Mesenchymal stem cell (in vitro differentiated cells and primary cell): ENCODE results near the gene ITGB2.

ENCODE experiments used
- DNase-seq: peaks from one replicate; pipeline ENCODE4 v3.0.0-alpha.2; 2013
- H2AFZ ChIP-seq: one replicate; pipeline ENCODE4 v1.6.1; 2013; ENCODE audit warnings: low read depth, mild to moderate bottlenecking, control low read depth, inconsistent platforms, low read length, moderate library complexity
- H2AK5ac ChIP-seq: 2 replicates; pipeline ENCODE4 v1.6.1; 2013; ENCODE audit warnings: low read length, moderate library complexity, mild to moderate bottlenecking, inconsistent platforms; ENCODE audit not compliant: severe bottlenecking
- H2BK120ac ChIP-seq: one replicate; pipeline ENCODE4 v1.6.1; 2013; ENCODE audit warnings: low read depth, mild to moderate bottlenecking, inconsistent platforms, low read length, moderate library complexity
- H2BK12ac ChIP-seq, 2 experiments: one replicate each; pipeline ENCODE4 v1.6.1; 2013; ENCODE audit warnings: inconsistent platforms in 2 of 2, low read length in 2 of 2, mild to moderate bottlenecking in 2 of 2, moderate library complexity in 2 of 2, control low read depth in 1 of 2
- H2BK15ac ChIP-seq: one replicate; pipeline ENCODE4 v1.6.1; 2013; ENCODE audit warnings: mild to moderate bottlenecking, low read depth, inconsistent platforms; ENCODE audit not compliant: poor library complexity, severe bottlenecking
- H2BK5ac ChIP-seq: 2 replicates; pipeline ENCODE4 v1.6.1; 2013; ENCODE audit warnings: low read depth, mild to moderate bottlenecking, low read length, control low read depth, inconsistent platforms; ENCODE audit not compliant: poor library complexity, severe bottlenecking
- H3K14ac ChIP-seq, 2 experiments: one replicate each; pipeline ENCODE4 v1.6.1; 2013; ENCODE audit warnings: inconsistent platforms in 2 of 2, low read length in 2 of 2, control low read depth in 1 of 2, mild to moderate bottlenecking in 1 of 2, moderate library complexity in 1 of 2
- H3K18ac ChIP-seq, 2 experiments: one replicate each; pipeline ENCODE4 v1.6.1; 2013; ENCODE audit warnings: inconsistent platforms in 2 of 2, low read length in 2 of 2, control low read depth in 1 of 2, low read depth in 1 of 2, mild to moderate bottlenecking in 1 of 2
- H3K23ac ChIP-seq, 2 experiments: one replicate each; pipeline ENCODE4 v1.6.1; 2013; ENCODE audit warnings: inconsistent platforms in 2 of 2, low read length in 2 of 2, mild to moderate bottlenecking in 2 of 2, moderate library complexity in 2 of 2, control low read depth in 1 of 2
- H3K27ac ChIP-seq: 2 replicates; pipeline ENCODE4 v1.5.1; 2013; ENCODE audit warnings: mild to moderate bottlenecking, moderate library complexity, low read length, control low read depth, inconsistent platforms; ENCODE audit not compliant: poor library complexity, severe bottlenecking
- H3K27me3 ChIP-seq, 2 experiments: 2 replicates each; pipeline versions ENCODE4 v1.6.1 to v1.7.0; 2013; ENCODE audit warnings: low read length in 2 of 2, mild to moderate bottlenecking in 2 of 2, moderate library complexity in 2 of 2, control low read depth in 1 of 2, inconsistent platforms in 1 of 2; ENCODE audit not compliant: control insufficient read depth in 1 of 2, insufficient read depth in 1 of 2
- H3K36me3 ChIP-seq, 2 experiments: 2 replicates each; pipeline versions ENCODE4 v1.6.1 to v1.7.0; 2013; ENCODE audit warnings: low read length in 2 of 2, control low read depth in 1 of 2, inconsistent platforms in 1 of 2, low read depth in 1 of 2, mild to moderate bottlenecking in 1 of 2; ENCODE audit not compliant: insufficient read depth in 2 of 2, control insufficient read depth in 1 of 2
- H3K4ac ChIP-seq, 2 experiments: one replicate each; pipeline ENCODE4 v1.6.1; 2013; ENCODE audit warnings: inconsistent platforms in 2 of 2, low read length in 2 of 2, mild to moderate bottlenecking in 2 of 2, moderate library complexity in 2 of 2, control low read depth in 1 of 2, low read depth in 1 of 2
- H3K4me1 ChIP-seq: 2 replicates; pipeline ENCODE4 v1.6.1; 2013; ENCODE audit warnings: low read depth, low read length, control low read depth; ENCODE audit not compliant: control insufficient read depth, insufficient read depth
- H3K4me2 ChIP-seq: 2 replicates; pipeline ENCODE4 v1.6.1; 2013; ENCODE audit warnings: low read length, mild to moderate bottlenecking, inconsistent platforms; ENCODE audit not compliant: poor library complexity, severe bottlenecking
- H3K4me3 ChIP-seq, 2 experiments: 2 replicates each; pipeline versions ENCODE4 v1.5.1 to v1.7.0; 2013; ENCODE audit warnings: low read length in 2 of 2, mild to moderate bottlenecking in 2 of 2, control low read depth in 1 of 2, low read depth in 1 of 2; ENCODE audit not compliant: insufficient read depth in 1 of 2
- H3K79me1 ChIP-seq: replicated peaks from 2 replicates; pipeline ENCODE4 v1.6.1; 2013; ENCODE audit warnings: mild to moderate bottlenecking, control low read depth, low read length, inconsistent platforms; ENCODE audit not compliant: poor library complexity, severe bottlenecking
- H3K9ac ChIP-seq: 2 replicates; pipeline ENCODE4 v1.7.0; 2013; ENCODE audit warnings: mild to moderate bottlenecking, low read length, moderate library complexity
- H3K9me3 ChIP-seq: 2 replicates; pipeline ENCODE4 v1.7.0; 2013; ENCODE audit warnings: mild to moderate bottlenecking, low read length; ENCODE audit not compliant: control insufficient read depth
- H4K8ac ChIP-seq: one replicate; pipeline ENCODE4 v1.6.1; 2013; ENCODE audit warnings: inconsistent platforms, mild to moderate bottlenecking, low read length, moderate library complexity
- H4K91ac ChIP-seq: one replicate; pipeline ENCODE4 v1.6.1; 2013; ENCODE audit warnings: mild to moderate bottlenecking, low read length, inconsistent platforms
- WGBS: methylation state at CpG from one replicate; pipeline ENCODE4 v1.1.7; 2013; ENCODE audit warnings: mixed read lengths; 5-methylcytosine and 5-hydroxymethylcytosine counted together

ITGB2 gene

GRCh38 chr21:44886113-44887075 is 34.3 kb downstream of the ITGB2 start:
- no peak overlapping the region for H2AFZ ChIP-seq
- H3K4me1 ChIP-seq, result peaks cover 5% of the 10 kb centered on the region
- H4K8ac ChIP-seq, result no peak overlapping the region
- no peaks in the 10 kb centered on the region for H3K9me3 ChIP-seq
- H4K91ac ChIP-seq, result no peak overlapping the region
- H3K27ac ChIP-seq, result no peak overlapping the region
- no peak overlapping the region for H2AK5ac ChIP-seq
- no peaks in the 10 kb centered on the region for H3K79me1 ChIP-seq
- H3K4me2 ChIP-seq, result no peak overlapping the region
- H3K14ac ChIP-seq, result no peak overlapping the region
- no peak overlapping the region for H3K4ac ChIP-seq
- no peak overlapping the region for H2BK12ac ChIP-seq
- no peak overlapping the region for H3K18ac ChIP-seq
- H3K4me3 ChIP-seq, result no peak overlapping the region
- no peak overlapping the region for H2BK120ac ChIP-seq
- no peak overlapping the region for H2BK5ac ChIP-seq
- DNase-seq, result no peak
- 92% methylated on average over 44 of the region's 44 CpGs for WGBS
- H3K9ac ChIP-seq, result no peak overlapping the region
- no peak overlapping the region for H2BK15ac ChIP-seq
- no peak overlapping the region for H3K23ac ChIP-seq
- H3K27me3 ChIP-seq, result peaks cover 34 to 56% of the 10 kb centered on the region in 2 experiments
- H3K36me3 ChIP-seq, result peaks cover 0 to 4% of the 10 kb centered on the region in 2 experiments

DNA sequence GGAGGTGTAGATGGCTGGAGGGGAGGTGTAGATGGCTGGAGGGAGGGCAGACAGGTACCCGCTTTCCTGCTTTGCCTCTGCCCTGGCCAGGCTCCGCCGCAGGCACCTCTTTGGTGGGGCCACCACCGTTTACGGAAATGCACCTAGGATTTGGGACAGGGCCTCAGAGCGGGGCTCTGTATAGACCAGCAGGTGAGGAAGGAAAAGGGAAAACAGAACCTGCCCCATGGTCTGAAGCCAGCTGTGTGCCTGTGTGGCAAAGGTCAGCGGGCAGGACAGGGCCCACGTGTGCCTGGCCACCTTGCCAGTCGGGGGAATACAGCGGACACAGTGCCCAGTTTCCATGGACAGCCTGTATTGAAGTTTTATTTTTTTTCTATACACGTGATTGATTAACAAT is 35.1 kb downstream of the ITGB2 start:
- Histone ChIP-seq H3K4me1 (peaks cover 7% of the 10 kb centered on the region), H4K8ac (no peak overlapping the region), H3K4ac (no peak overlapping the region), H2BK120ac (no peak overlapping the region), H3K9ac (no peak overlapping the region), H3K18ac (no peak overlapping the region), H3K79me1 (no peaks in the 10 kb centered on the region), H4K91ac (no peak overlapping the region), H3K23ac (no peak overlapping the region), H3K27ac (no peak overlapping the region), H3K9me3 (no peaks in the 10 kb centered on the region), H2AFZ (no peak overlapping the region), H3K14ac (no peak overlapping the region), H2BK5ac (no peak overlapping the region), H2AK5ac (no peak overlapping the region), H3K36me3 (peaks cover 0 to 4% of the 10 kb centered on the region in 2 experiments), H3K4me2 (no peak overlapping the region), H2BK12ac (no peak overlapping the region), H3K4me3 (no peak overlapping the region), H3K27me3 (peaks cover 28 to 48% of the 10 kb centered on the region in 2 experiments), H2BK15ac (no peak overlapping the region)
- 82% methylated on average over 8 of the region's 11 CpGs for WGBS
- DNase-seq, result no peak

DNA sequence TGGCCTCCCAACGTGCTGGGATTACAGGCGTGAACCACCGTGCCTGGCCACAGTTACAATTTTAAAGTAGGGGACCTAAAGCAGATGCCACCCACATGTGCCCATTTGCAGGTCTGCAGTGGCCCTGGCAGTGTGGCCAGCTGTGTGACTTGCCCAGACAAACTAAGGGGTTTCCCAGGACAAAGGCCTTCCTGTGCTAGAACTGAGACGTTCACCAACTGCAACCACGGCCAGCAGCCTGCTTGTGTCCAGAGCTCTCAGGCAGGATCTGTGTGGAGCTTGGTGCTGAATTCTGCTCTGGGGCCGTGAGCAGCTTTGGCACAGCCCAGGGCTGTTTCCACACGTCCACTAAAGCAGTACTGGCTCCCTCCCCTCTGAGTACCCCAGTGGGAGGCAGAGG is 36.6 kb downstream of the ITGB2 start:
- H4K8ac ChIP-seq, result no peak overlapping the region
- peaks cover 0 to 4% of the 10 kb centered on the region in 2 experiments for H3K36me3 ChIP-seq
- H2BK12ac ChIP-seq, result no peak overlapping the region
- H2BK5ac ChIP-seq, result no peak overlapping the region
- peaks cover 16 to 33% of the 10 kb centered on the region in 2 experiments for H3K27me3 ChIP-seq
- H4K91ac ChIP-seq, result no peak overlapping the region
- WGBS, result 82% methylated on average over 5 of the region's 7 CpGs
- H2AFZ ChIP-seq, result no peak overlapping the region
- no peak overlapping the region for H3K4ac ChIP-seq
- peaks cover 9% of the 10 kb centered on the region for H3K4me1 ChIP-seq
- H3K79me1 ChIP-seq, result no peaks in the 10 kb centered on the region
- H3K14ac ChIP-seq, result no peak overlapping the region
- no peak overlapping the region for H3K9ac ChIP-seq
- H2BK15ac ChIP-seq, result no peak overlapping the region
- H3K23ac ChIP-seq, result no peak overlapping the region
- no peak overlapping the region for H2BK120ac ChIP-seq
- no peak for DNase-seq
- no peak overlapping the region for H2AK5ac ChIP-seq
- H3K9me3 ChIP-seq, result no peaks in the 10 kb centered on the region
- H3K4me3 ChIP-seq, result no peak overlapping the region
- no peak overlapping the region for H3K27ac ChIP-seq
- H3K18ac ChIP-seq, result no peak overlapping the region
- H3K4me2 ChIP-seq, result no peak overlapping the region

- no peak overlapping the region for H3K4me3 ChIP-seq
- no peak overlapping the region for H2BK12ac ChIP-seq
- H3K9ac ChIP-seq, result no peak overlapping the region
- no peak overlapping the region for H2AK5ac ChIP-seq
- H4K91ac ChIP-seq, result no peak overlapping the region
- no peak overlapping the region for H3K27ac ChIP-seq
- no peak overlapping the region for H3K23ac ChIP-seq
- WGBS, result 93% methylated on average over 11 of the region's 11 CpGs
- no peak for DNase-seq
- H3K4me1 ChIP-seq, result peaks cover 9% of the 10 kb centered on the region
- no peak overlapping the region for H2BK15ac ChIP-seq
- H3K18ac ChIP-seq, result no peak overlapping the region
- H3K14ac ChIP-seq, result no peak overlapping the region
- H3K36me3 ChIP-seq, result peaks cover 0 to 4% of the 10 kb centered on the region in 2 experiments
- H3K4me2 ChIP-seq, result no peak overlapping the region
- H3K9me3 ChIP-seq, result no peaks in the 10 kb centered on the region
- H2AFZ ChIP-seq, result no peak overlapping the region
- peaks cover 16 to 32% of the 10 kb centered on the region in 2 experiments for H3K27me3 ChIP-seq
- no peak overlapping the region for H3K4ac ChIP-seq
- no peak overlapping the region for H2BK120ac ChIP-seq
- no peak overlapping the region for H2BK5ac ChIP-seq
- no peak overlapping the region for H4K8ac ChIP-seq
- H3K79me1 ChIP-seq, result no peaks in the 10 kb centered on the region
Observed at GRCh38 chr21:44883250-44883649, 37.4 kb downstream of the ITGB2 start.
